Loucy (cell line): Measurements from ENCODE around the gene TSPAN9.

ENCODE experiments used
- EZH2phosphoT487 ChIP-seq: fragments of 200-600 bp; IDR thresholded peaks from 2 replicates; pipeline ENCODE4 v1.6.1; 2018; ENCODE audit warnings: antibody characterized with exemption, mild to moderate bottlenecking, moderate library complexity, borderline replicate concordance
- TF ChIP-seq, protein P1 (sequence below): fragments of 200-600 bp; sonication (generic); conservative IDR thresholded peaks from 2 replicates; pipeline ENCODE4 v1.5.1; 2014; ENCODE audit warnings: mild to moderate bottlenecking, antibody characterized with exemption, low read length

DNA sequence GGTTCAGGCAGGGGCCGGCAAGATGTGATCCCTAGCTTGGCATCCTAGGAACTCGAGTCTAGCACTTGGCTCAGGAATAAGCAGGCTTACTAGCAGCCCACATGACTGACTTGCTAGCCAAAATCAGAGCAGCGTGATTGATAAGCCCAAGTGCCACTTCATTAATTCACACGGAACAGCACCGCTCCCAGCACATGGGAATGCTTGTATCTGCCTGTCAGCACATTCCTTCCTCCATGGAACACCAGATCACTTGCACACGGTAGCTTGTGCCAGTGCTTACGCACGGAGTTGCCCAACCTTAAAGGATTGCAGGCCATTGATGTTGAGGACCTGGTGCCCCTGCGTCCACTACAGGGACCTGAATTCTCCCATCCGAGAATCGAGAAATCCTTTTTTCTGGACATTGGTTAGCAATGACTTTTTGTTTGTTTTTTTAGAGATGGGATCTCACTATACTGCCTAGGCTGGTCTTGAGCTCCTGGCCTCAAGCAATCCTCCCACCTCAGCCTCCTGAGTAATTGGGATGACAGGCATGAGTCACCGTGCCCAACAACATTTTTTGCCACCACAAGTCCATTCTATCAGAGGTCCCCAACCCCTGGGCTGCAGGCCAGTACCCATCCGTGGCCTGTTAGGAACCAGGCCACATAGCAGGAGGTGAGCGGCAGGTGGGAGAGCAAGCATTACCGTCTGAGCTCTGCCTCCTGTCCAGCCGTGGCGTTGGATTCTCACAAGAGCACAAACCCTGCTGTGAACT is 30.6 kb upstream of the TSPAN9 start:
- TF ChIP-seq, protein P1, sequence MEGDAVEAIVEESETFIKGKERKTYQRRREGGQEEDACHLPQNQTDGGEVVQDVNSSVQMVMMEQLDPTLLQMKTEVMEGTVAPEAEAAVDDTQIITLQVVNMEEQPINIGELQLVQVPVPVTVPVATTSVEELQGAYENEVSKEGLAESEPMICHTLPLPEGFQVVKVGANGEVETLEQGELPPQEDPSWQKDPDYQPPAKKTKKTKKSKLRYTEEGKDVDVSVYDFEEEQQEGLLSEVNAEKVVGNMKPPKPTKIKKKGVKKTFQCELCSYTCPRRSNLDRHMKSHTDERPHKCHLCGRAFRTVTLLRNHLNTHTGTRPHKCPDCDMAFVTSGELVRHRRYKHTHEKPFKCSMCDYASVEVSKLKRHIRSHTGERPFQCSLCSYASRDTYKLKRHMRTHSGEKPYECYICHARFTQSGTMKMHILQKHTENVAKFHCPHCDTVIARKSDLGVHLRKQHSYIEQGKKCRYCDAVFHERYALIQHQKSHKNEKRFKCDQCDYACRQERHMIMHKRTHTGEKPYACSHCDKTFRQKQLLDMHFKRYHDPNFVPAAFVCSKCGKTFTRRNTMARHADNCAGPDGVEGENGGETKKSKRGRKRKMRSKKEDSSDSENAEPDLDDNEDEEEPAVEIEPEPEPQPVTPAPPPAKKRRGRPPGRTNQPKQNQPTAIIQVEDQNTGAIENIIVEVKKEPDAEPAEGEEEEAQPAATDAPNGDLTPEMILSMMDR, result no peak
- TF ChIP-seq EZH2phosphoT487, result no peak
